Activated CD8-positive, alpha-beta T cell treated with anti-CD3 and anti-CD28 coated beads for 36 hours (primary cell): Measurements from ENCODE around the gene FANCC. TPM values are rescaled to one million over a fixed set of nuclear protein-coding genes. Genes with fewer than 3 reads are reported as not detected.

Experiments used
- ATAC-seq: fragments of 200-7000 bp; cut with Tn5 transposase; one replicate; pipeline ENCODE4 v1.10.0; 2021; ENCODE audit warnings: mild to moderate bottlenecking, moderate library complexity
- CTCF ChIA-PET: fragments of 350-600 bp; sonication (Branson Sonifier 250); formaldehyde crosslinking; loops from one replicate; lab custom pipeline; 2021; ENCODE audit warnings: antibody characterized with exemption; lab: Charles Lee
- POLR2A ChIA-PET: fragments of 350-600 bp; sonication (Branson Sonifier 250); formaldehyde crosslinking; loops from one replicate; lab custom pipeline; 2021; ENCODE audit warnings: antibody characterized with exemption; lab: Charles Lee
- DNase-seq: peaks from one replicate; pipeline ENCODE4 v3.0.0-alpha.2; 2020
- H3K27ac Mint-ChIP-seq: one replicate; pipeline ENCODE4 v1.8.0; 2021; ENCODE audit warnings: mild to moderate bottlenecking, mixed read lengths
- H3K27me3 Mint-ChIP-seq: one replicate; pipeline ENCODE4 v1.8.0; 2021; ENCODE audit warnings: mixed read lengths
- H3K36me3 Mint-ChIP-seq: one replicate; pipeline ENCODE4 v1.8.0; 2021; ENCODE audit warnings: low read depth, mixed read lengths
- H3K4me1 Mint-ChIP-seq: one replicate; pipeline ENCODE4 v1.8.0; 2021; ENCODE audit warnings: low read depth, mixed read lengths
- H3K4me3 Mint-ChIP-seq: one replicate; pipeline ENCODE4 v1.8.0; 2021; ENCODE audit warnings: mild to moderate bottlenecking, moderate library complexity, mixed read lengths
- H3K9me3 Mint-ChIP-seq: one replicate; pipeline ENCODE4 v1.8.0; 2021; ENCODE audit warnings: mixed read lengths
- CTCF ChIP-seq: fragments of 200-600 bp; IDR thresholded peaks from one replicate; pipeline ENCODE4 v1.8.0; 2022; ENCODE audit warnings: antibody characterized with exemption, mild to moderate bottlenecking
- intact Hi-C: fragments of 100-400 bp; cut with micrococcal nuclease; formaldehyde crosslinking; loops from one replicate; pipeline ENCODE4 v1.10.0; 2022
- total RNA-seq, 2 experiments: library from RNA; stranded (reverse); gene quantifications; one replicate each; pipeline ENCODE4 v1.2.3, GENCODE V29; 2021

FANCC gene
- total RNA-seq, 2 experiments from 2014 or later, result 11.5 to 12.4 TPM

GRCh38 chr9:95080961-95081647 is 236.4 kb downstream of the FANCC start:
- ChIA-PET POLR2A (no interaction called here), CTCF (no interaction called here)
- no peaks in the 10 kb centered on the region for H3K4me1 Mint-ChIP-seq
- H3K9me3 Mint-ChIP-seq, result no peaks in the 10 kb centered on the region
- peaks cover 2% of the 10 kb centered on the region for H3K36me3 Mint-ChIP-seq
- intact Hi-C loops, result no loop called here
- DNase-seq, result no peak
- H3K27ac Mint-ChIP-seq, result no peak overlapping the region
- ATAC-seq, result no peak
- no peak overlapping the region for H3K4me3 Mint-ChIP-seq
- no peak for TF ChIP-seq CTCF
- H3K27me3 Mint-ChIP-seq, result no peaks in the 10 kb centered on the region

GRCh38 chr9:95079461-95079860 is 238.0 kb downstream of the FANCC start:
- H3K4me3 Mint-ChIP-seq, result no peak overlapping the region
- POLR2A ChIA-PET, result no interaction called here
- no peak overlapping the region for H3K27ac Mint-ChIP-seq
- CTCF ChIA-PET, result no interaction called here
- no peaks in the 10 kb centered on the region for H3K4me1 Mint-ChIP-seq
- H3K27me3 Mint-ChIP-seq, result no peaks in the 10 kb centered on the region
- TF ChIP-seq CTCF, result no peak
- H3K36me3 Mint-ChIP-seq, result peaks cover 2% of the 10 kb centered on the region
- no peak for ATAC-seq
- H3K9me3 Mint-ChIP-seq, result no peaks in the 10 kb centered on the region
- intact Hi-C loops, result no loop called here
- no peak for DNase-seq

- H3K36me3 Mint-ChIP-seq, result peaks cover 2% of the 10 kb centered on the region
- no peak for TF ChIP-seq CTCF
- no peaks in the 10 kb centered on the region for H3K9me3 Mint-ChIP-seq
- H3K27me3 Mint-ChIP-seq, result no peaks in the 10 kb centered on the region
- ChIA-PET CTCF (no interaction called here), POLR2A (no interaction called here)
- H3K4me3 Mint-ChIP-seq, result no peak overlapping the region
- intact Hi-C loops, result no loop called here
- no peak overlapping the region for H3K27ac Mint-ChIP-seq
- no peak for ATAC-seq
- no peak for DNase-seq
- H3K4me1 Mint-ChIP-seq, result no peaks in the 10 kb centered on the region
Observed at GRCh38 chr9:95078939-95079338, 238.6 kb downstream of the FANCC start.

- no peak overlapping the region for H3K4me3 Mint-ChIP-seq
- H3K27ac Mint-ChIP-seq, result no peak overlapping the region
- H3K9me3 Mint-ChIP-seq, result no peaks in the 10 kb centered on the region
- ChIA-PET CTCF (no interaction called here), POLR2A (no interaction called here)
- H3K4me1 Mint-ChIP-seq, result no peaks in the 10 kb centered on the region
- intact Hi-C loops, result no loop called here
- ATAC-seq (no peak), DNase-seq (no peak)
- no peak for TF ChIP-seq CTCF
- no peaks in the 10 kb centered on the region for H3K27me3 Mint-ChIP-seq
- no peaks in the 10 kb centered on the region for H3K36me3 Mint-ChIP-seq
Observed at GRCh38 chr9:95078511-95078910, 239.0 kb downstream of the FANCC start.

GRCh38 chr9:95077766-95078370 is 239.6 kb downstream of the FANCC start:
- Mint-ChIP-seq H3K27me3 (no peaks in the 10 kb centered on the region), H3K36me3 (no peaks in the 10 kb centered on the region), H3K4me1 (no peaks in the 10 kb centered on the region), H3K4me3 (no peak overlapping the region), H3K9me3 (no peaks in the 10 kb centered on the region), H3K27ac (no peak overlapping the region)
- no peak for DNase-seq
- intact Hi-C loops, result no loop called here
- POLR2A ChIA-PET, result no interaction called here
- CTCF ChIA-PET, result no interaction called here
- no peak for TF ChIP-seq CTCF
- ATAC-seq, result no peak
